ENCODE data around the gene PDGFB.

Gene PDGFB

GRCh38 chr22:39208013-39208680, 36.6 kb downstream of the PDGFB start:
- DNase-seq (ENCODE audit: low spot score) (no peak), FAIRE-seq (peak; percentile 95)

DNA sequence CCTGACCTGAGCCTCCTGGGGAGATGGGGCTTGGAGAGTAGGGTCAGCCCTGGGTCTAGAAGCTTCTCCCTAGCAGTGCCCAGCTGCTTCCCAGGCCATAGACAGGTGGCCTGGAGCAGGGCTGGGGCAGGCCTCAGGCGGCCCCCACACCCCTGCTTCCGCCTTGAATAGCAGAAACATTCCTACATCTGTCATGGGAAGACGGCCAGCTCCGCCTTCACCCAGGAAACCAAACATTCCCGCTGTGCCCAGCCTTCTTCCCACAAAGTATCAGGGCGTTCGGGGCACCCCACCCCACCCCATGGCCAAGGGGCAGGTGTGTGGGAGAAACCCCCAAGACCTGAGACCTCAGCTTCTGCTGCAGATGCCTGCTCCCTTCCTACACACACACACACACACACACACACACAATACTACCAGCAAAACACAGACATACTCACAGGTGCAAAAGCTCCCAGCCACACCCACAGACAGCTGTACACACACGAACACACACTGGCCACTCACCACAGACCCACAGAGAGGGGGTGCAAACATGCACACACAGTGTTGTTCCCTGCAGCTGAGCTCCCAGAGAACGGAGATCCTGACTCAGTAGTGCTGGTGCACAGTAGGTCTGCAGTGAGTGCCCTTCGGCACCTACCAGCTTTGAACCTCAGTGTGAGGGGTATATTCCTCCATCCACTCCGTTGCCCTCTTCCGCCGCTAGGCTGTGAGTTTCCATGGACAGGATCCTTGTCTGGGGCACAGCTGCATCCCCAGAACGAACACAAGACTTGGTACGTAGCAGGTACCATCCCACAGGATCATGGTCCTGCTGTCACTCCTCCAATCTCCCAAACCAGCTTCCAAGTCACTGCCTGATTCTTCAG, 37.4 kb downstream of the PDGFB start:
- no peak for FAIRE-seq
- DNase-seq (ENCODE audit: low spot score), result peak; percentile 77

- FAIRE-seq, result no peak
- DNase-seq (ENCODE audit: low spot score), result no peak
Measured at GRCh38 chr22:39206491-39206890, 38.3 kb downstream of the PDGFB start.

GRCh38 chr22:39205344-39206021, 39.3 kb downstream of the PDGFB start:
- DNase-seq (ENCODE audit: low spot score) (peak; percentile 92), FAIRE-seq (peak; percentile 99)

DNA sequence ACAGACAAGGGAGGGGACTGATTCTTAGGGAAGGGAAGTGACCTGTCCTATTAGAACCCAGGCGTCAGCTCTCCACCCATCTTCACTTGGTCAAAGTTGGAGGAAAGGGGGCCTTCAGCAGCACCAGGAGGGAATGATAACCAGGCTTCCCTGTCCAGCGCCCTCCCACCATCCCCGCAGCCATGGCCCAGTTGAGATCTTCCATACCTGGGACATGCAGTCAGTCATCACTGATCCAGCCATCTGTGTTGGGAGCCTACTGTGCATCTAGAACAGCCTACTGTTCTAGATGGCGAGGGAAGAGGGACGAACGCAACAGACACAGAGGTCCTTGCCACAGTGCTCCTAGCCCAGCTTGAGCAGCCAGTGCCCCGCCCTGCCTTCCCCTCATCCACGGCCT, 40.6 kb downstream of the PDGFB start:
- FAIRE-seq (peak; percentile 46), DNase-seq (ENCODE audit: low spot score) (no peak)

DNA sequence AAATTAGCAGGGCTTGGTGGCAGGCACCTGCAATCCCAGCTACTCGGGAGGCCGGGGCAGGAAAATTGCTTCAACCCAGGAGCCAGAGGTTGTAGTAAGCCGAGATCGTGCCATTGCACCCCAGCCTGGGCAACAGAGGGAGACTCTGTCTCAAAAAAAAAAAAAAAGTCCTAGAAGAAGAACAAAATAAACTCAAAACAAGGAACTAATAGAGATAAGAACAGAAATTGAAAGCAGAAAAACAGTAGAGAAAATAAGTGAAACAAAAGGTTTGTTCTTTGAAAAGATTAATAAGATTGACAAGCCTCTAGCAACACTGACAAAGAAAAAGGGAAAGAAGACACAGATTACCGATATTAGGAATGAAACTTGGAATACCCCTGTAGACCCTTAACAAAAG, 47.2 kb downstream of the PDGFB start:
- no peak for DNase-seq (ENCODE audit: low spot score)
- FAIRE-seq, result no peak

DNA sequence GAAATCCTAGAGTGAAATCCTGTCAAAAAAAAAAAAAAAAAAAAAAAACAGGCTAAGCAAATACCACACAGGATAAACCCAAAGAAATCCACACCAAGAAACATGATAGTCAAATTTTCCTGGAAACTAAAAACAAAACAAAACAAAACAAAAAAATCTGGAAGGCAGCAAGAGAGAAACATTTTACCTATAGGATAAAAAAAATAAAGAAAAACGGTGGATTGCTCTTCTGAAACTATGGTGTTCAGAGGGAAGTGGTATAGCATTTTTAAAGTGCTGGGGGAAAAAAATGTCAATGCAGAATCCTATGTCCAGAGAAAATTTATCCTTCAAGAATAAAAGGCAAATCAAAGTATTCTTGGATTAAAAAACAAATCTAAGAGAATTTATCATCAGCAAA, 50.7 kb downstream of the PDGFB start:
- no peak for DNase-seq (ENCODE audit: low spot score)
- FAIRE-seq, result no peak

DNA sequence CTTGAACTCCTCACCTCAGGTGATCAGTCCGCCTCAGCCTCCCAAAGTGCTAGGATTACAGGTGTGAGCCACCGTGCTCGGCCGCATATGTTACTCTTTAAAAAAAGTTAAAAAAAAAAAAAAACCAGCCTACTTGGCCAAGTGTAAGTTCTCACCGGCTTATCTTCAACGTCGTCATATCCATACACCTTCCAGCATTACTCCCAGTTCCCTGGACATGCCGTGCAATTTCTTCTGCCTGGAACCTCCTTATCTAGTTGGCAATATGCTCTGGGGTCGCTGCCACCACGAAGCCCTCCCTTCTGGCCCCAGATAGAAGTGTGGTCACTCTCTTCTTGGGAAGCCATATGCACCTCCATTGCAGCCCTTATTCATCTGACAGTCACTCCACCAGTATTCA, 56.0 kb downstream of the PDGFB start:
- peak; percentile 40 for FAIRE-seq
- DNase-seq (ENCODE audit: low spot score), result no peak

- FAIRE-seq (peak; percentile 81), DNase-seq (ENCODE audit: low spot score) (peak; percentile 58)
Measured at GRCh38 chr22:39185601-39186012, 59.2 kb downstream of the PDGFB start.

- FAIRE-seq (peak; percentile 95), DNase-seq (ENCODE audit: low spot score) (peak; percentile 84)
Measured at GRCh38 chr22:39184586-39185577, 59.9 kb downstream of the PDGFB start.

DNA sequence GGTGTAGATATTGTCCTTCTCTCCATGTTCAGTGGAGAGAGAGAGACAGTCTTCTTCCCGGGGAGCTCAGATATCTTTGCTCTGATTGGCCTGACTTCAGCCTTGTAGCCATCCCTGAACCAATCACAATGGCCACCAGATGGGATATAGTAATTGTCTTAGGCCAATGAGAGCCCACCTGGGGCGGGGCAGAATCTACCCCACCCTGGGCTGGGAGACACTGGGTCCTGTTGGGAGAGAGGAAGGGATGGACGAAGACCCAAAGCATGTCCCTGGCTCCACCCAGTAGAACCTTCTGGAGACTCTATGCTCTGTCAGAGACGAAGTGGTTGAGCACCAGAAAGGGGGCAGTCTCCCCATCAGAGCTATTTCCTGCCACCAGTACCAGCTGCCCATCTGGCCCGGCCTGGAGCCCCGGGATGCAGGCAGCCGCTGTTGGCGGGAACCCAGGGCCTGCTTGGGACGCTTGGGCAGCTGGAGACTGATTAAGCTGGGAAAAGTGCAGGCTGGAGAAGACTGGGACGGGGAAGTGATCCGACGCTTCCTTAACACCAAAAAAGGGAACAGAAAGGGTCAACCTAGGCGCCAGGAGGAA, 60.7 kb downstream of the PDGFB start:
- DNase-seq (ENCODE audit: low spot score), result peak; percentile 69
- FAIRE-seq, result peak; percentile 83

- no peak for DNase-seq (ENCODE audit: low spot score)
- FAIRE-seq, result no peak
Measured at GRCh38 chr22:39182478-39183030, 62.2 kb downstream of the PDGFB start.

GRCh38 chr22:39181778-39182177, 63.0 kb downstream of the PDGFB start:
- no peak for FAIRE-seq
- no peak for DNase-seq (ENCODE audit: low spot score)

DNA sequence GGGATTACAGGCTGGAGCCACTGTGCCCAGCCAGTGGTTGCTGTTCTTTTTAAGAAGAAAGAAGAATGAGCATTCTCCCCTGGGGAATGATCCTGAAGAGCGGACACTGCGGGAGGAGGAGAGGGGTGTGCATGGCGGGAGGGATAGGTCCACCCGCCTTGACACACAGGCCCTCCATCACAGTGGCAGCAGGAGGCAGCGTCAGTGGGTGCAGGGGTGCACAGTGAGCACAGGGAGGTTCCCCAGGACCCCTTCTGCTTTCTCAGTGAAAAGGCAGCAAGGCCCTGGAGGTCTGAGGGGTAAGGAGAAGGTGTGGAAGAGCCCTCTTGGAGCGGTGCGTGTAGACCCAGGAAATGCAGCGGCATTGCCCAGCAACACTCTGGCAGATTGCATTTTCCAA, 63.4 kb downstream of the PDGFB start:
- FAIRE-seq (peak; percentile 55), DNase-seq (ENCODE audit: low spot score) (no peak)

GRCh38 chr22:39179841-39180335, 64.9 kb downstream of the PDGFB start:
- DNase-seq (ENCODE audit: low spot score) (no peak), FAIRE-seq (peak; percentile 27)

GRCh38 chr22:39179401-39179827, 65.4 kb downstream of the PDGFB start:
- DNase-seq (ENCODE audit: low spot score), result no peak
- no peak for FAIRE-seq

DNA sequence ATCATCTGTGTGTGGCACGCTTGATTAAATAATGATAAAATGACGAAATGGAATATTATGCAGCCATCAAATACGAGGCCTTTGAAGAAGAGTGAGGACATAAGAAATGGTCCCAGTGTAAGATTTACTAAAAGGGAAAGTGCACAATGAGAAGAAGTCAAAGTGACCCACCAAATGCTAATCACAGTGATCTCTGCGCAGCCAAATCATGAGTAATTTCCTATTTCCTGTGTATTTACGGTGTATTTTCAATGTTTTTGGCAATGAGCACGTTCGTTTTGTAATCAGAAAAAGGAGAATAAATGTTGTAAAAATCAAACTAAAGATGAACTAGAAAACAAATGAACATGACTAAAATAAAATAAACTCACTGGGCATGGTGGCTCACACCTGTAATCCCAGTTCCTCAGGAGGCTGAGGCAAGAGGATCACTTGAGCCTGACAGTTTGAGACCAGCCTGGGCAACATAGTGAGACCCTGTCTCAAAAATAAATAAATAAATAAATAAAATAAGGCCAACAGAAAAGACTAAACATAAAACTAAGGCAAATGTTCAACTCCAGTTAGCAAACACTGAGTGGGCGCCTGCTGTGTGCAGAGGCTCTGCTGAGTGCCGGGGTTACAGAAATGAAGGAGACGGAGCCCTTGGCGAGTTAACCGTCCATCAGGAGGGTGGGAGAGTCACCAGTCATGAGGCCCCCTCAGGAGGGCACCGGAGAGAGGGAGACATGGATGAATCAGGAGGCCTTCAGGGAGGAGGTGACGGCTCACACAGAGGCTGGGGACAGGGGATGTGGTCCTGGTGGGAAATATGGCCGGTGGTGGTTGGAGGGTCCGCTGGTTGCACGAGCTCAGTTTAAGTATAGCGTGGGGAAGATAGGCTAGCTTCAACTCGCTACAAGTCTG, 66.3 kb downstream of the PDGFB start:
- FAIRE-seq (peak; percentile 59), DNase-seq (ENCODE audit: low spot score) (no peak)

DNA sequence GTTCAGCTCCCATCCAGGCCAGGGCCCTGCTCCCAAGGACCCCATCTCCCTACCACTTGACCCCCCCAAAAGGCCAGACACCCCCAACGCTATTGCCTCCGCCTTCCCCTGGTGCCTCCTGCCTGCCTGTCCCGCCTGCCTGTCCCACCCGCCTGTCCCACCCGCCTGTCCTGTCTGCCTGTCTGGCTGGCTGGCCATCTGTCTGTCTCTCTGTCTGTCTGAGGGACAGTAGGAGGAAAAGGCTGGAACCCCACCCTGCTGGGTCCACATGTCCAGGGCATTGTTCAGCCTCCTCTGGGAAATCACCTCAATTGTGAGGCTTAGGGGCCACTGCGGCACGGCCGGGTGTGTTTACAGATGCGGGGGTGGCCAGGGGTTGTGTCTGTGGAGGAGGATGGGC, 67.0 kb downstream of the PDGFB start:
- peak; percentile 84 for FAIRE-seq
- DNase-seq (ENCODE audit: low spot score), result no peak

DNA sequence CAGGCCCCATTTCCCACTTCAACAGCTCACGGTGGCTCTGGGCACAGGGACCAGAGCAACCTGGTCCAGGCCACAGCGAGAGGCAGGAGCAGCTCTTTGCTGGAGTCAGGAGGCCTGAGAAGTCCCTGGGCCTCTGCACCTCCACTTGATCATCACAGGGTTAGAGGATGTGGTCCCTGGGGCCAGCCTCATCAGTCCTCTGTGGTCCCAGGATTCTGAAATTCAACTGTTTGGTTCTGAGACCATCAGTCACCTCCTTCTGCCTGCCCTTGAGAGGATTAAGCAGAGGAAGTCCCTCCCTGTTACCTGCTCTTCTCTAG, 67.4 kb downstream of the PDGFB start:
- FAIRE-seq (peak; percentile 65), DNase-seq (ENCODE audit: low spot score) (no peak)
